HepG2 (cell line): Measurements from ENCODE around the gene RPL38. TPM values are rescaled to one million over a fixed set of nuclear protein-coding genes. Genes with fewer than 3 reads are reported as not detected.

Experiments
- AHR ChIP-seq: IDR thresholded peaks from 2 replicates; pipeline ENCODE4 v1.6.1; 2018; ENCODE audit warnings: missing genetic modification reagents, missing compliant biosample characterization
- CBX2 ChIP-seq, 2 experiments: fragments of 200-600 bp in 1 of 2; sonication (generic); formaldehyde crosslinking in 1 of 2; IDR thresholded peaks; 2 replicates each; pipeline versions ENCODE4 v1.7.0 to v1.8.1; 2018 to 2022; ENCODE audit warnings: low read depth in 2 of 2, low read length in 1 of 2, mild to moderate bottlenecking in 1 of 2, missing genetic modification reagents in 1 of 2
- CREM ChIP-seq, 2 experiments: sonication (generic) in 1 of 2; formaldehyde crosslinking in 1 of 2; IDR thresholded peaks; 2 replicates each; pipeline versions ENCODE4 v1.4.0 to v1.6.1; 2016 to 2020; ENCODE audit warnings: antibody characterized with exemption in 1 of 2, mild to moderate bottlenecking in 1 of 2, missing genetic modification reagents in 1 of 2
- HOXA7 ChIP-seq: sonication (generic); formaldehyde crosslinking; IDR thresholded peaks from 2 replicates; pipeline ENCODE4 v1.8.1; 2022; ENCODE audit warnings: mild to moderate bottlenecking, missing genetic modification reagents, moderate library complexity
- MXI1 ChIP-seq: IDR thresholded peaks from 3 replicates; pipeline ENCODE4 v1.6.1; 2012; ENCODE audit warnings: low read depth, low read length, inconsistent platforms, borderline replicate concordance
- RFX3 ChIP-seq: IDR thresholded peaks from 2 replicates; pipeline ENCODE4 v1.6.1; 2016; ENCODE audit warnings: missing biosample characterization, missing genetic modification reagents
- U2AF2 ChIP-seq: fragments of 200-400 bp; formaldehyde crosslinking; IDR thresholded peaks from 2 replicates; pipeline ENCODE4 v1.6.1; 2017; ENCODE audit warnings: low read depth, mild to moderate bottlenecking, low read length
- ZC3H13 ChIP-seq: sonication (generic); formaldehyde crosslinking; IDR thresholded peaks from 2 replicates; pipeline ENCODE4 v1.8.1; 2023; ENCODE audit warnings: mild to moderate bottlenecking, missing genetic modification reagents, moderate library complexity
- ZFP90 ChIP-seq: sonication (generic); formaldehyde crosslinking; IDR thresholded peaks from 2 replicates; pipeline ENCODE4 v1.8.0; 2022; ENCODE audit warnings: missing genetic modification reagents, mild to moderate bottlenecking, inconsistent platforms, borderline replicate concordance
- ZNF24 ChIP-seq: fragments of 450-650 bp; IDR thresholded peaks from 2 replicates; pipeline ENCODE4 v1.6.1; 2017; ENCODE audit warnings: antibody characterized with exemption, mild to moderate bottlenecking
- ZNF33A ChIP-seq: sonication (generic); formaldehyde crosslinking; IDR thresholded peaks from 2 replicates; pipeline ENCODE4 v1.5.1; 2020; ENCODE audit warnings: missing genetic modification reagents, mild to moderate bottlenecking, moderate library complexity, borderline replicate concordance
- ZNF468 ChIP-seq: sonication (generic); formaldehyde crosslinking; IDR thresholded peaks from 2 replicates; pipeline ENCODE4 v1.8.0; 2022; ENCODE audit warnings: mild to moderate bottlenecking, moderate library complexity, missing genetic modification reagents
- ZNF670 ChIP-seq: sonication (generic); formaldehyde crosslinking; IDR thresholded peaks from 2 replicates; pipeline ENCODE4 v1.8.0; 2022; ENCODE audit warnings: mild to moderate bottlenecking, missing genetic modification reagents, borderline replicate concordance
- ZNF709 ChIP-seq: sonication (generic); formaldehyde crosslinking; IDR thresholded peaks from 2 replicates; pipeline ENCODE4 v1.5.0; 2020; ENCODE audit warnings: mild to moderate bottlenecking, missing genetic modification reagents
- ZNF768 ChIP-seq: sonication (generic); formaldehyde crosslinking; IDR thresholded peaks from 2 replicates; pipeline ENCODE4 v1.4.0; 2020; ENCODE audit warnings: missing genetic modification reagents
- ZNF878 ChIP-seq: sonication (generic); formaldehyde crosslinking; IDR thresholded peaks from 2 replicates; pipeline ENCODE4 v1.8.1; 2023; ENCODE audit warnings: mild to moderate bottlenecking, missing genetic modification reagents, moderate library complexity
- polyA plus RNA-seq, 8 experiments: library from polyadenylated mRNA; depleted of rRNA in 3 of 8; stranded (reverse) in 7 of 8; unstranded in 1 of 8; fragments of >200 nt; fragmentation: Illumina TruSeq in 4 of 8; extraction: Trizol in 4 of 8; gene quantifications; 2 replicates each; pipeline versions ENCODE4 v1.2.1 to v1.2.3, GENCODE V29; 2011 to 2016; ENCODE audit warnings: low read depth in 4 of 8, missing spikeins in 1 of 8, mixed read lengths in 1 of 8; ENCODE audit not compliant: insufficient read depth in 1 of 8
- total RNA-seq, 5 experiments: library from RNA; depleted of rRNA; stranded (reverse); fragments of >200 nt; fragmentation: Illumina TruSeq; extraction: Trizol; gene quantifications; 2 replicates each; pipeline ENCODE4 v1.2.3, GENCODE V29; 2016; ENCODE audit warnings: low read depth in 1 of 5
- TF ChIP-seq, protein P1 (sequence below): sonication (generic); formaldehyde crosslinking; IDR thresholded peaks from 2 replicates; pipeline ENCODE4 v1.5.1; 2020; ENCODE audit warnings: missing genetic modification reagents, mild to moderate bottlenecking, borderline replicate concordance
- TF ChIP-seq, protein P2 (sequence below): IDR thresholded peaks from 2 replicates; pipeline ENCODE4 v1.6.1; 2016; ENCODE audit warnings: low read depth
- TF ChIP-seq, protein P3 (sequence below): sonication (generic); formaldehyde crosslinking; IDR thresholded peaks from 2 replicates; pipeline ENCODE4 v1.4.0; 2020; ENCODE audit warnings: mild to moderate bottlenecking, missing genetic modification reagents
- TF ChIP-seq, protein P4 (sequence below): sonication (generic); formaldehyde crosslinking; IDR thresholded peaks from 2 replicates; pipeline ENCODE4 v1.8.0; 2022; ENCODE audit warnings: missing genetic modification reagents, low read depth, mild to moderate bottlenecking, borderline replicate concordance

The RPL38 gene
- total and polyA plus RNA-seq, 2 of the 13 experiments (the other 11 are each of a cell fraction or from before 2014, with no cell fraction given), result 2,370 to 2,372 TPM

DNA sequence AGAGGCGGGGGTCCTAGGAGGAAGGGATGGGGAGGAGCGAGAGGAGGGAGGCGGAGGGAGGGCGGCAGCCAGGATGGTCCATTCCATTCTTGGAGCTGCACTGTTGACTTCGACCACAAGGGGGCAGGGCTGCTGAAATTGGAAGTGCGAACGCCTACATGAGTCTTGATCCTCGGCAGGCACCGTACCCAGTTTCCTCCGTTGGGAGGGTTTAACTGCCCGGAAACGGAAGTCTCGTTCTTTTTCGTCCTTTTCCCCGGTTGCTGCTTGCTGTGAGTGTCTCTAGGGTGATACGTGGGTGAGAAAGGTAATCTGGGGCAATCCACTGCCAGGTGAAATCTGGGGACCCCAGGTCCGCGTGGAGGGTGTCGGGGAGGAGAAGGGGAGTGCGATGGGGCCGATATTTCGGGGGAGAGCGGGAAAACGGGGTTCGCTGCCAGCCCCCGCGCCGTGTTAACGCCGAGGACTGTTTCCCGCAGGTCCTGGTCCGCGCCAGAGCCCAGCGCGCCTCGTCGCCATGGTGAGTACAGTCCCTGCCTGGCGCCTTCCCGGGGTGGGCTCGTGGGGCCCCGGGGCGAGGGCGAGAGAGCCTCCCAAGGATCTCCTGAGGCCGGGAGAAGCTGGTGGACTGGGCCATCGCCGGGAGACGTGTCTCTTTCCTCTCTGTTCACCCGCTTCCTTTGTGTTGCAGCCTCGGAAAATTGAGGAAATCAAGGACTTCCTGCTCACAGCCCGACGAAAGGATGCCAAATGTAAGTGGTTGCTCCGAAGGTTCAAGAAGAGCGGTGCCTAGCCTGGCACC, at the start of gene RPL38 (continued):
- TF ChIP-seq ZNF33A (CRISPR knock-in tag), result no peak; the same call in 1 of the 2 replicates
- TF ChIP-seq U2AF2, result 0 out of 2 replicates have a peak, but pooled peaks have one; percentile 61
- TF ChIP-seq MXI1, result peak; percentile 77; the same call in 2 of the 3 replicates
- peak; percentile 88 for TF ChIP-seq CREM (IDR thresholded peaks at IDR 0.05)
- no peak for TF ChIP-seq CREM (CRISPR knock-in tag; IDR thresholded peaks at IDR 0.05)
- TF ChIP-seq HOXA7, result no peak
- TF ChIP-seq ZNF709 (CRISPR knock-in tag), result peak; percentile 82; the same call in 1 of the 2 replicates
- TF ChIP-seq RFX3, result 0 out of 2 replicates have a peak, but pooled peaks have one; percentile 6
- TF ChIP-seq, protein P1, sequence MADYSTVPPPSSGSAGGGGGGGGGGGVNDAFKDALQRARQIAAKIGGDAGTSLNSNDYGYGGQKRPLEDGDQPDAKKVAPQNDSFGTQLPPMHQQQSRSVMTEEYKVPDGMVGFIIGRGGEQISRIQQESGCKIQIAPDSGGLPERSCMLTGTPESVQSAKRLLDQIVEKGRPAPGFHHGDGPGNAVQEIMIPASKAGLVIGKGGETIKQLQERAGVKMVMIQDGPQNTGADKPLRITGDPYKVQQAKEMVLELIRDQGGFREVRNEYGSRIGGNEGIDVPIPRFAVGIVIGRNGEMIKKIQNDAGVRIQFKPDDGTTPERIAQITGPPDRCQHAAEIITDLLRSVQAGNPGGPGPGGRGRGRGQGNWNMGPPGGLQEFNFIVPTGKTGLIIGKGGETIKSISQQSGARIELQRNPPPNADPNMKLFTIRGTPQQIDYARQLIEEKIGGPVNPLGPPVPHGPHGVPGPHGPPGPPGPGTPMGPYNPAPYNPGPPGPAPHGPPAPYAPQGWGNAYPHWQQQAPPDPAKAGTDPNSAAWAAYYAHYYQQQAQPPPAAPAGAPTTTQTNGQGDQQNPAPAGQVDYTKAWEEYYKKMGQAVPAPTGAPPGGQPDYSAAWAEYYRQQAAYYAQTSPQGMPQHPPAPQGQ (CRISPR knock-in tag), result no peak
- peak; percentile 72 for TF ChIP-seq ZC3H13 (CRISPR knock-in tag)
- TF ChIP-seq, protein P2, sequence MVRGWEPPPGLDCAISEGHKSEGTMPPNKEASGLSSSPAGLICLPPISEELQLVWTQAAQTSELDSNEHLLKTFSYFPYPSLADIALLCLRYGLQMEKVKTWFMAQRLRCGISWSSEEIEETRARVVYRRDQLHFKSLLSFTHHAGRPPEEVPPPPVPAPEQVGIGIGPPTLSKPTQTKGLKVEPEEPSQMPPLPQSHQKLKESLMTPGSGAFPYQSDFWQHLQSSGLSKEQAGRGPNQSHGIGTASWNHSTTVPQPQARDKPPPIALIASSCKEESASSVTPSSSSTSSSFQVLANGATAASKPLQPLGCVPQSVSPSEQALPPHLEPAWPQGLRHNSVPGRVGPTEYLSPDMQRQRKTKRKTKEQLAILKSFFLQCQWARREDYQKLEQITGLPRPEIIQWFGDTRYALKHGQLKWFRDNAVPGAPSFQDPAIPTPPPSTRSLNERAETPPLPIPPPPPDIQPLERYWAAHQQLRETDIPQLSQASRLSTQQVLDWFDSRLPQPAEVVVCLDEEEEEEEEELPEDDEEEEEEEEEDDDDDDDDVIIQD (CRISPR knock-in tag), result peak; percentile 80
- TF ChIP-seq ZNF24, result peak; percentile 75; the same call in 1 of the 2 replicates
- TF ChIP-seq, protein P3, sequence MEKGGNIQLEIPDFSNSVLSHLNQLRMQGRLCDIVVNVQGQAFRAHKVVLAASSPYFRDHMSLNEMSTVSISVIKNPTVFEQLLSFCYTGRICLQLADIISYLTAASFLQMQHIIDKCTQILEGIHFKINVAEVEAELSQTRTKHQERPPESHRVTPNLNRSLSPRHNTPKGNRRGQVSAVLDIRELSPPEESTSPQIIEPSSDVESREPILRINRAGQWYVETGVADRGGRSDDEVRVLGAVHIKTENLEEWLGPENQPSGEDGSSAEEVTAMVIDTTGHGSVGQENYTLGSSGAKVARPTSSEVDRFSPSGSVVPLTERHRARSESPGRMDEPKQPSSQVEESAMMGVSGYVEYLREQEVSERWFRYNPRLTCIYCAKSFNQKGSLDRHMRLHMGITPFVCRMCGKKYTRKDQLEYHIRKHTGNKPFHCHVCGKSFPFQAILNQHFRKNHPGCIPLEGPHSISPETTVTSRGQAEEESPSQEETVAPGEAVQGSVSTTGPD (CRISPR knock-in tag), result no peak
- TF ChIP-seq ZNF878 (CRISPR knock-in tag), result 0 out of 2 replicates have a peak, but pooled peaks have one; percentile 44
- TF ChIP-seq ZNF468, result 0 out of 2 replicates have a peak, but pooled peaks have one; percentile 64
- peak; percentile 22; the same call in 1 of the 2 replicates for TF ChIP-seq ZNF670 (CRISPR knock-in tag)
- 0 out of 2 replicates have a peak, but pooled peaks have one; percentile 42 for TF ChIP-seq AHR (CRISPR knock-in tag)
- no peak for TF ChIP-seq CBX2 (IDR thresholded peaks at IDR 0.05; ENCODE audit: low read depth, low read length)
- no peak for TF ChIP-seq CBX2 (CRISPR knock-in tag; IDR thresholded peaks at IDR 0.05; ENCODE audit: low read depth)
- TF ChIP-seq ZFP90 (CRISPR knock-in tag), result peak; percentile 15; the same call in 1 of the 2 replicates
- TF ChIP-seq, protein P4, sequence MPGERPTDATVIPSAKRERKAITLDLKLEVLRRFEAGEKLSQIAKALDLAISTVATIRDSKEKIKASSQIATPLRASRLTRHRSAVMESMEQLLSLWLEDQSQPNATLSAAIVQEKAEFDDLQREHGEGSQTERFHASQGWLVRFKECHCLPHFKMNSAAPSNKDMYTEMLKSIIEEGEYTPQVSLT (CRISPR knock-in tag), result 0 out of 2 replicates have a peak, but pooled peaks have one; percentile 33
- peak; percentile 63 for TF ChIP-seq ZNF768 (CRISPR knock-in tag)
